Adrenal gland (tissue), 12 donors: ENCODE measurements around the gene CIB4. TPM values are rescaled to one million over a fixed set of nuclear protein-coding genes. Genes with fewer than 3 reads are reported as not detected.

Source experiments
- DNase-seq, 7 donors: peaks; one replicate each; pipeline ENCODE4 v3.0.0-alpha.2; 2019 to 2020
- H3K27ac ChIP-seq, 5 donors: fragments of 200-600 bp; sonication (generic) in 4 of 5; 1 replicate in 3 of 5; 2 replicates in 2 of 5; pipeline versions ENCODE4 v1.5.1 to v1.8.0; 2016 to 2020; ENCODE audit warnings: mild to moderate bottlenecking in 1 of 5
- H3K27me3 ChIP-seq: fragments of 200-600 bp; 2 replicates; pipeline ENCODE4 v1.8.0; 2021
- H3K36me3 ChIP-seq, 2 donors: fragments of 200-600 bp; replicated peaks in 1 of 2; 1 replicate in 1 of 2; 2 replicates in 1 of 2; pipeline versions ENCODE4 v1.5.1 to v1.8.0; 2018 to 2022
- H3K4me1 ChIP-seq, 2 donors: fragments of 200-600 bp; replicated peaks in 1 of 2; 1 replicate in 1 of 2; 2 replicates in 1 of 2; pipeline versions ENCODE4 v1.5.1 to v1.8.0; 2018 to 2021
- H3K4me3 ChIP-seq, 4 donors: fragments of 200-600 bp; sonication (generic) in 3 of 4; one replicate each; pipeline ENCODE4 v1.5.1; 2016 to 2018
- H3K9me3 ChIP-seq, 3 donors: fragments of 200-600 bp; sonication (generic) in 1 of 3; replicated peaks in 1 of 3; 1 replicate in 2 of 3; 2 replicates in 1 of 3; pipeline versions ENCODE4 v1.5.1 to v1.8.0; 2016 to 2021
- CTCF ChIP-seq, 6 experiments: fragments of 450-650 bp in 4 of 6; fragments of 200-600 bp in 2 of 6; sonication (generic) in 1 of 6; IDR thresholded peaks; 1 replicate in 5 of 6; 2 replicates in 1 of 6; pipeline versions ENCODE4 v1.5.1 to v1.8.0; 2016 to 2021; ENCODE audit warnings: antibody characterized with exemption in 6 of 6, mild to moderate bottlenecking in 2 of 6, moderate library complexity in 1 of 6
- POLR2A ChIP-seq, 2 donors: fragments of 450-650 bp; IDR thresholded peaks; one replicate each; pipeline ENCODE4 v1.6.1; 2017; ENCODE audit warnings: antibody characterized with exemption in 2 of 2, mild to moderate bottlenecking in 2 of 2, moderate library complexity in 1 of 2
- WGBS, 4 donors: extraction: QIAGEN DNeasy Blood & Tissue Kit in 2 of 4; methylation state at CpG; one replicate each; pipeline versions ENCODE4 v1.1.5 to v1.1.7; 2013 to 2017; 5-methylcytosine and 5-hydroxymethylcytosine counted together
- intact Hi-C, 2 donors: fragments of 100-400 bp; cut with DNase I; formaldehyde crosslinking; loops; one replicate each; pipeline versions ENCODE4 v1.14.1 to v1.15.0; 2022 to 2023
- polyA plus RNA-seq, 3 donors: library from polyadenylated mRNA; stranded (reverse); fragments of 200-250 nt in 2 of 3; fragments of 350-450 nt in 1 of 3; fragmentation: Illumina TruSeq in 1 of 3; extraction: RNeasy Lipid Tissue Mini Kit (QIAGEN cat#74804) in 1 of 3; gene quantifications; one replicate each; pipeline ENCODE4 v1.2.3, GENCODE V29; 2013 to 2014
- total RNA-seq, 9 donors: library from RNA; depleted of rRNA in 4 of 9; stranded (reverse); fragments of >200 nt in 4 of 9; fragments of 120-200 nt in 1 of 9; fragmentation: NEBNext Ultra II Directional in 1 of 9; extraction: Animal tissue kit (Norgen Biotek cat#: 25700) in 1 of 9; gene quantifications; one replicate each; pipeline versions ENCODE4 v1.1.0 to v1.2.4, GENCODE V29; 2013 to 2023
- donor health status: healthy with polysubstance abuse.
- donor health status: Bipolar disorder and iron deficiency.
- donor health status: DM: yes; HTN: yes; CAD: no.
- donor health status: DM: no; HTN: no; CAD: no.
- donor health status: DM: no; HTN: no; CAD: no.
- donor health status: DM: yes; HTN: yes; CAD: no.

CIB4 gene
- total and polyA plus RNA-seq, 12 donors = 2.2 to 10.1 (median 3.5) TPM; not detected in 2

- no peak overlapping the region for H3K4me3 ChIP-seq
- H3K27ac ChIP-seq = peak overlapping the region; percentile 88 to 97 (median 93)
Observed at GRCh38 chr2:26653207-26654060, 12.3 kb upstream of the CIB4 start.

GRCh38 chr2:26652361-26653041, 11.3 kb upstream of the CIB4 start:
- H3K4me3 ChIP-seq = no peak overlapping the region
- no peaks in the 10 kb centered on the region for H3K27me3 ChIP-seq
- WGBS, 4 donors = 48 to 57% (median 51%) methylated on average over 9 to 12 of the region's 12 CpGs
- no peaks in the 10 kb centered on the region for H3K9me3 ChIP-seq
- peaks cover 34 to 51% of the 10 kb centered on the region in 2 donors for H3K4me1 ChIP-seq
- intact Hi-C loops = no loop called here
- H3K27ac ChIP-seq = peak overlapping the region; percentile 88 to 97 (median 93)
- TF ChIP-seq POLR2A (IDR thresholded peaks at IDR 0.05) = peak in 1 of 2 donors; percentile 5
- TF ChIP-seq CTCF (IDR thresholded peaks at IDR 0.05) = no peak
- peak; percentile 33 to 65 (median 42) for DNase-seq
- no peaks in the 10 kb centered on the region for H3K36me3 ChIP-seq

More at GRCh38 chr2:26653207-26654060, 12.3 kb upstream of the CIB4 start:
- TF ChIP-seq CTCF (IDR thresholded peaks at IDR 0.05) (no peak), POLR2A (IDR thresholded peaks at IDR 0.05) (no peak)
- intact Hi-C loops = no loop called here
- Histone ChIP-seq H3K27me3 (no peaks in the 10 kb centered on the region), H3K36me3 (no peaks in the 10 kb centered on the region), H3K9me3 (no peaks in the 10 kb centered on the region), H3K4me1 (peaks cover 34 to 51% of the 10 kb centered on the region in 2 donors)
- 89 to 92% (median 91%) methylated on average over 10 to 13 of the region's 13 CpGs for WGBS, 4 donors
- DNase-seq = peak in 5 of 7 donors; percentile 10 to 43 (median 19)

- peak in 4 of 7 donors; percentile 13 to 43 (median 21) for DNase-seq
- peak overlapping the region; percentile 88 to 97 (median 93) for H3K27ac ChIP-seq
- intact Hi-C loops = no loop called here
- TF ChIP-seq POLR2A (IDR thresholded peaks at IDR 0.05) = no peak
- no peak for TF ChIP-seq CTCF (IDR thresholded peaks at IDR 0.05)
- H3K4me3 ChIP-seq = no peak overlapping the region
- H3K27me3 ChIP-seq = no peaks in the 10 kb centered on the region
- no peaks in the 10 kb centered on the region for H3K36me3 ChIP-seq
- H3K4me1 ChIP-seq = peaks cover 34 to 51% of the 10 kb centered on the region in 2 donors
- WGBS, 4 donors = 38 to 56% (median 41%) methylated on average over 7 of the region's 7 CpGs
- no peaks in the 10 kb centered on the region for H3K9me3 ChIP-seq
Observed at GRCh38 chr2:26651799-26652198, 10.6 kb upstream of the CIB4 start.

DNA sequence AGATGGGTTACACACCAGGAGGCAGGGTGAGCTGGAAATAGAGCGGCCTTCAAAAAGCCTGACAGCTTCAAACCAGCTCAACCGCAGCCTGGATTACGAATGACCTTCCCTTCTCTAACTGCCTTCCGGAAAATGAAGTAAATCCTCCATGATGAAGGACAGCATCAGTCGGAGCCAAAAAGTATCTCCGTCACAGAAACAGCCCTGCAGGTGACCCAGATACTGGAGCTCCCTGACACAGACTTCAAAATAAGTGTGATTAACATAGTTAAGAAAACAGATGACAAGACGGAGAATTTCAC, 10.3 kb upstream of the CIB4 start:
- H3K9me3 ChIP-seq = no peaks in the 10 kb centered on the region
- DNase-seq = peak; percentile 75 to 93 (median 88)
- TF ChIP-seq CTCF (IDR thresholded peaks at IDR 0.05) (peak in 4 of 6 experiments; percentile 5 to 33 (median 18)), POLR2A (IDR thresholded peaks at IDR 0.05) (peak in 1 of 2 donors; percentile 24)
- intact Hi-C loops = no loop called here
- H3K36me3 ChIP-seq = no peaks in the 10 kb centered on the region
- no peaks in the 10 kb centered on the region for H3K27me3 ChIP-seq
- no peak overlapping the region for H3K4me3 ChIP-seq
- 46 to 52% (median 50%) methylated on average over 7 of the region's 7 CpGs for WGBS, 4 donors
- peaks cover 34 to 51% of the 10 kb centered on the region in 2 donors for H3K4me1 ChIP-seq
- peak overlapping the region; percentile 88 to 97 (median 93) for H3K27ac ChIP-seq
